ENCODE results near the gene INIP.

- TF ChIP-seq GATA3 (IDR thresholded peaks at IDR 0.05; ENCODE audit: low read depth, low read length) (no peak), GATA2 (IDR thresholded peaks at IDR 0.05; ENCODE audit: low read depth, low read length) (no peak)
Observed at GRCh38 chr9:112670991-112671625, 46.8 kb downstream of the INIP start.
